Chondrocyte (in vitro differentiated cells): ENCODE results near the gene DDIT3. TPM values are rescaled to one million over a fixed set of nuclear protein-coding genes. Genes with fewer than 3 reads are reported as not detected.
A peak's percentile ranks its signal among the peaks of the same experiment; 100 is the strongest.

ENCODE experiments used
- DNase-seq: peaks from one replicate; pipeline ENCODE4 v3.0.0; 2021; ENCODE audit warnings: mixed read lengths, low spot score
- H3K27ac Mint-ChIP-seq: one replicate; pipeline ENCODE4 v1.8.0; 2021; ENCODE audit warnings: mild to moderate bottlenecking, moderate library complexity, mixed read lengths; ENCODE audit not compliant: unreplicated experiment
- H3K27me3 Mint-ChIP-seq: 2 replicates; pipeline ENCODE4 v1.8.0; 2021; ENCODE audit warnings: low read depth, mixed read lengths
- H3K36me3 Mint-ChIP-seq: 2 replicates; pipeline ENCODE4 v1.8.0; 2021; ENCODE audit warnings: low read depth, mixed read lengths
- H3K4me1 Mint-ChIP-seq: 2 replicates; pipeline ENCODE4 v1.8.0; 2021; ENCODE audit warnings: low read depth, mild to moderate bottlenecking, mixed read lengths
- H3K4me3 Mint-ChIP-seq: one replicate; pipeline ENCODE4 v1.8.0; 2021; ENCODE audit warnings: mild to moderate bottlenecking, moderate library complexity, mixed read lengths; ENCODE audit not compliant: unreplicated experiment
- H3K9me3 Mint-ChIP-seq: 2 replicates; pipeline ENCODE4 v1.8.0; 2021; ENCODE audit warnings: low read depth, mixed read lengths
- CTCF ChIP-seq: fragments of 200-600 bp; sonication (generic); IDR thresholded peaks from 2 replicates; pipeline ENCODE4 v1.5.0; 2021; ENCODE audit warnings: antibody characterized with exemption, mild to moderate bottlenecking, moderate library complexity
- total RNA-seq: library from RNA; stranded (reverse); gene quantifications from 3 replicates; pipeline ENCODE4 v1.2.1, GENCODE V29; 2021

DDIT3 gene
- total RNA-seq, 1 donor from 2014 or later, result 79.1 TPM

- H3K4me1 Mint-ChIP-seq, result peaks cover 35% of the 10 kb centered on the region
- no peaks in the 10 kb centered on the region for H3K27me3 Mint-ChIP-seq
- H3K9me3 Mint-ChIP-seq, result no peaks in the 10 kb centered on the region
- peak; percentile 45 for TF ChIP-seq CTCF
- peak overlapping the region; percentile 74 for H3K27ac Mint-ChIP-seq
- H3K36me3 Mint-ChIP-seq, result peaks cover 35% of the 10 kb centered on the region
- H3K4me3 Mint-ChIP-seq, result no peak overlapping the region
- DNase-seq, result peak; percentile 25
Observed at GRCh38 chr12:57491393-57492280, 28.7 kb downstream of the DDIT3 start.

DNA sequence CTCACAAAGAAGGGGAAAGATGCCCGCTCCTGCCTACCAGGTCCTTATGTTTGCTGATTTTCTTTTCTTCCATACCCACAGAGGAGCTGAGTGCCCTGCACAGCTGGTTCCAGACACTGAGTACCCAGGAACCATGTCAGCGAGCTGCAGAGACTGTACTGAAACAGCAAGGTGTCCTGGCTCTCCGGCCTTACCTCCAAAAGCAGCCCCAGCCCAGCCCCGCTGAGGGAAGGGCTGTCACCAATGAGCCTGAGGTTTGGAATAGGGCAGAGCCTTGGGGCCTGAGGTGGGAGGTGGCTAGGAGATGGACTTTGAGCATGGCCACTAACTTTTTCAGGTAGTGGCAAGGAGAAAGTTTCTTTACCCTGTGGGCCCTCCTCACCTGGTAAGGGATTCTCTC, 30.2 kb downstream of the DDIT3 start:
- Mint-ChIP-seq H3K36me3 (peaks cover 32% of the 10 kb centered on the region), H3K4me1 (peaks cover 35% of the 10 kb centered on the region), H3K27me3 (no peaks in the 10 kb centered on the region), H3K27ac (peak overlapping the region; percentile 12), H3K4me3 (no peak overlapping the region), H3K9me3 (no peaks in the 10 kb centered on the region)
- peak; percentile 67 for DNase-seq
- TF ChIP-seq CTCF, result no peak

- no peak for TF ChIP-seq CTCF
- Mint-ChIP-seq H3K27ac (peak overlapping the region; percentile 97), H3K36me3 (peaks cover 32% of the 10 kb centered on the region), H3K27me3 (no peaks in the 10 kb centered on the region), H3K4me1 (peaks cover 35% of the 10 kb centered on the region), H3K9me3 (no peaks in the 10 kb centered on the region), H3K4me3 (peak overlapping the region; percentile 99)
- DNase-seq, result peak; percentile 13
Observed at GRCh38 chr12:57489157-57489641, 31.1 kb downstream of the DDIT3 start.

DNA sequence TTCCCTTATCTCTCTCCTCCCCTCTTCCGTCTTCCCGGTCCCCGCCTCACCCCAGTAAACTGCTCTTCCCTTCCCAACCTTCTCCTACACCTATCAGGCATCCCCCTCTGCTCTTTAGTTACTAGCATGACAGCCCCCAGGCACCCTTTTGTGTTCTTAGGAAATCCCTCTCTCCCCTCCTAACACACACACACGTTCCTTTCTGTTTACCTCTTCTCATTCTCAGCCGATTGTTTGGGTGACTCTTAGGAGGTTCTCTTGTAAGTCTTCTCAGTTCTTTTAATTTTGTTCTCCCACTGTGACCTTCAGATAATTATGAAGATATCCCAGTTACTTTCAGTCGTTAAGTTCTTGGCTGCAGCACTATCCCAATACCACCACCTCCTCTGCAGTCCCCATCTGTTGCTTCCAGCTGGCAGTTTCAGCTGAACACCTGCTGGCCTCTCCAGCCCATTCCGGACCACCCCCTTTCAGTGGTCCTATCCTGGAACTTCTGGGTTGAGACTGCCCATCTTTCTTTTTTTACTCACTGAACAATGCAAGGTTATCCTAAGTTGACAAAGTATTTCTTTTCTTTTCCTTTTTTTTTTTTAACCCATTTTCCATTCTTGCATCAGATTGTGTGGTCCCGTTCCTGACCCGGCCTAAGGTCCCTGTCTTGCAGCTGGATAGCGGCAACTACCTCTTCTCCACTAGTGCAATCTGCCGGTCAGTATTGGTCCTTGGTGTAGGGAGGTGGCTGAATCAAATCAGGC, 31.7 kb downstream of the DDIT3 start:
- peak overlapping the region; percentile 97 for H3K27ac Mint-ChIP-seq
- H3K9me3 Mint-ChIP-seq, result no peaks in the 10 kb centered on the region
- peak; percentile 20 for DNase-seq
- TF ChIP-seq CTCF, result no peak
- peaks cover 32% of the 10 kb centered on the region for H3K36me3 Mint-ChIP-seq
- H3K27me3 Mint-ChIP-seq, result no peaks in the 10 kb centered on the region
- peak overlapping the region; percentile 99 for H3K4me3 Mint-ChIP-seq
- H3K4me1 Mint-ChIP-seq, result peaks cover 36% of the 10 kb centered on the region
